ENCODE measurements around the gene SNRPD2.
"Not testable (repeated sequence)": the region's sequence is repeated elsewhere in the genome, so short reads cannot be mapped to it uniquely, and the experiment has no call there.

Gene SNRPD2

DNA sequence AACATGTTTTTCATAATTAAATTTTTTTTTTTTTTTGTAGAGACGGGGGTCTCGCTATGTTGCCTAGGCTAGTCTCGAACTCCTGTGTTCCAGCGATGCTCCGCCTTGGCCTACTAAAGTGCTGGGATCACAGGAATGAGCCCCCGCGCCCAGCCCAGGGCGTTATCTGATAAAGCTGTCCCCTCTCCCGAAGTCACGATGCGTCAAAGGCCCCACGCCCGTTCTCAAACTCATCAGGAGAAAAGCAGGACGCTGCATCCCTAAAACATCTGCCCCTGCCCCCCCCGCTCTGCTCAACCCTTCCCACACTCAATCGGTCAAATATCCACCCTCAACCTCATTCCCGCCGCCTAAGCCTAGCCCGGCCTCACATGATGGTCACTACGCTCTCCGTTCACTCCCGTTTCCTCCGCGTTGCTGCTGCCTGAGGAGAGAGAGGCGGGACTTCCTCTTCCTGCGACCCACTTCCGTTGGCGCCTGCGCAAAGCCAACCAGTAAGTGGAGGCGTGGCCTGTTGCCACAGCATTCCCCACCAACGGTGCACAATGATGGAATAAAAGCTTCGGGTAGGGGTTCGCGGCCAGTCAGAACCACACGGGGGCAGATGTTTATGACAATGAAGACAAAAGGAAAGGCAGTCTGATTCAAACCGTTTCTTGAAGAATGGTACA lies at the start of gene SNRPD2:
Gene SNRPD2 (minus strand): TSS at position 438 of the 671 bp plus-strand sequence. CDS start 65 bp downstream, at position 373.
- Histone ChIP-seq H3K4me1 (ENCODE audit: control insufficient read depth, insufficient read depth, low read length) (peaks cover 13% of the 10 kb centered on the region), H3K27me3 (ENCODE audit: control insufficient read depth, insufficient read depth, low read length) (no peaks in the 10 kb centered on the region), H3K9ac (ENCODE audit: low read length) (peak within 1 kb of the TSS; percentile 76), H3K36me3 (ENCODE audit: control insufficient read depth, insufficient read depth, low read length) (peaks cover 13% of the 10 kb centered on the region), H3K4me3 (ENCODE audit: low read length) (peak within 1 kb of the TSS; percentile 48), H3K9me3 (ENCODE audit: control insufficient read depth, low read length) (no peaks in the 10 kb centered on the region)

DNA sequence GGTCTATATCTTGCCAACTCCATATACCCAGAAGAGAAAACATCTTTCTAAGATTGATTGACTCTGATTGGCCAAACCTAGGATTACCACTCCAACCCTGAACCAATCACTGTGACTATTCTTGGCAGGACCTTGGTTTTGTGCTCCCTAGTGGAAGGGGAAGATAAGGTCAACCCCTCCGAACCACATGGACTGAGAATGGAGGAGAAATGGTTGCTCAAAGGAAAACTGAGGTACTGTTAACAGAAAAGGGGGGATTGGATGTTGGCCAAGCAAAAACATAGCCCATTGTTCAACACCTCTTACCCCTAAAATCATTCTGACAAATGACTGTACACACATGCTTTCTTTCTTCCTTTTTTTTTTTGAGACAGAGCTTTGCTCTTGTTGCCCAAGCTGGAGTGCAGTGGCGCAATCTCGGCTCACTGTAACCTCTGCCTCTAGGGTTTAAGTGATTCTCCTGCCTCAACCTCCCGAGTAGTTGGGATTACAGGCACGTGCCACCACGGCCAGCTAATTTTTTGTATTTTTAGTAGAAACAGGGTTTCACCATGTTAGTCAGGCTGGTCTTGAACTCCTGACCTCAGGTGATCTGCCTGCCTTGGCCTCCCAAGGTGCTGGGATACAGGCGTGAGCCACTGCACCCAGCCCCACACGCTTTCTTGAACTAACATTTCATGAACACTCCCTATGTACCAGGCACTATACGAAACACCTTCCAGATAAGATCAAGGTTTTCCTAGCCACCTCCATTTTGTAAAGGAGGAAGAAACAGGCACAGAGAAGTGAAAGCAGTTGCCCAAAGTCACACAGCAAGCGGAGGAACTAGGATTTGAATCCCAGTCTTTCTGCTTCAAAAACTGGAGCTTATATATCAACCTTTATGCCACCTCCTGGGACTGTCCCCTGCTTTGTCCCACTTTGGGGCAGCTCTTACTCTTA lies 48.0 kb upstream of the SNRPD2 start:
- H3K4me3 ChIP-seq (ENCODE audit: low read length) = no peak overlapping the region
- peaks cover 3% of the 10 kb centered on the region for H3K27me3 ChIP-seq (ENCODE audit: control insufficient read depth, insufficient read depth, low read length)
- H3K9ac ChIP-seq (ENCODE audit: low read length) = no peak overlapping the region
- H3K36me3 ChIP-seq (ENCODE audit: control insufficient read depth, insufficient read depth, low read length) = no peaks in the 10 kb centered on the region
- no peaks in the 10 kb centered on the region for H3K9me3 ChIP-seq (ENCODE audit: control insufficient read depth, low read length)
- H3K4me1 ChIP-seq (ENCODE audit: control insufficient read depth, insufficient read depth, low read length) = no peaks in the 10 kb centered on the region

DNA sequence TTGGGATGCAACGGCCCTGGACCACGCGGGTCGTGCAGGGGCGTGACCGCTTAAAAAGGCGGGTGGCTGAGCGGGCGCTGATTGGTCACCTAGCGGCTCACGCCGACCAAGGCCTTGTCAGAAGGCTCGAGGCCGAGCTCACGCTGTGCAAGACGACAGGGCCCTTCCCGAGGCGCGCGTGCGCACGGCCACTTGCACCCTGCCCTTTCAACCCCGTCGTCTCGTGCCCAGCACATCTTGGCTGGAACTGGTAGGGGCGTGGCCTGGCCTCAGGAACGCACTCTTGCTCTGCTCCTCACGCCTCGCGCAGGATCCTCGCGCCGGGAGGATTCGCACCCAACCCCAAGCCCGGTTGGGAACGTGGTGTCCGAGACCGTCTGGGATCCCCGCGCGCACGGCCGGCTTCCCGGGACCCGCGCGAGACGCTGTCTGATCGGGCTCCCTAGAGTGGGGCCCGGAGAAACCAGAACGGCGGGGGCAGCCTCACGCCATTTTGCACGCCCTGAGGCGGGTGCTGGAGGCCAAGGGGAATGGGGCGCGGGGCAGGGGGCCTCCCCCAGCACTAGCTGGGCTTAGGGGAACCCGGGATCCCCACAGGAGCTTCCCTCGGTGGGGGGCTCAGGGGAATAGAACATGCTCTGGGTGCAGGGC lies 41.5 kb upstream of the SNRPD2 start, which contains the start of gene MEIOSIN:
Gene MEIOSIN (plus strand): TSS at position 280 of the 651 bp plus-strand sequence. CDS start 1,938 bp downstream, outside the sequence.
- peaks cover 14% of the 10 kb centered on the region for H3K4me1 ChIP-seq (ENCODE audit: control insufficient read depth, insufficient read depth, low read length)
- H3K27me3 ChIP-seq (ENCODE audit: control insufficient read depth, insufficient read depth, low read length) = no peaks in the 10 kb centered on the region
- no peak within 1 kb of the TSS for H3K9ac ChIP-seq (ENCODE audit: low read length)
- no peak within 1 kb of the TSS for H3K4me3 ChIP-seq (ENCODE audit: low read length)
- H3K36me3 ChIP-seq (ENCODE audit: control insufficient read depth, insufficient read depth, low read length) = no peaks in the 10 kb centered on the region
- H3K9me3 ChIP-seq (ENCODE audit: control insufficient read depth, low read length) = no peaks in the 10 kb centered on the region

DNA sequence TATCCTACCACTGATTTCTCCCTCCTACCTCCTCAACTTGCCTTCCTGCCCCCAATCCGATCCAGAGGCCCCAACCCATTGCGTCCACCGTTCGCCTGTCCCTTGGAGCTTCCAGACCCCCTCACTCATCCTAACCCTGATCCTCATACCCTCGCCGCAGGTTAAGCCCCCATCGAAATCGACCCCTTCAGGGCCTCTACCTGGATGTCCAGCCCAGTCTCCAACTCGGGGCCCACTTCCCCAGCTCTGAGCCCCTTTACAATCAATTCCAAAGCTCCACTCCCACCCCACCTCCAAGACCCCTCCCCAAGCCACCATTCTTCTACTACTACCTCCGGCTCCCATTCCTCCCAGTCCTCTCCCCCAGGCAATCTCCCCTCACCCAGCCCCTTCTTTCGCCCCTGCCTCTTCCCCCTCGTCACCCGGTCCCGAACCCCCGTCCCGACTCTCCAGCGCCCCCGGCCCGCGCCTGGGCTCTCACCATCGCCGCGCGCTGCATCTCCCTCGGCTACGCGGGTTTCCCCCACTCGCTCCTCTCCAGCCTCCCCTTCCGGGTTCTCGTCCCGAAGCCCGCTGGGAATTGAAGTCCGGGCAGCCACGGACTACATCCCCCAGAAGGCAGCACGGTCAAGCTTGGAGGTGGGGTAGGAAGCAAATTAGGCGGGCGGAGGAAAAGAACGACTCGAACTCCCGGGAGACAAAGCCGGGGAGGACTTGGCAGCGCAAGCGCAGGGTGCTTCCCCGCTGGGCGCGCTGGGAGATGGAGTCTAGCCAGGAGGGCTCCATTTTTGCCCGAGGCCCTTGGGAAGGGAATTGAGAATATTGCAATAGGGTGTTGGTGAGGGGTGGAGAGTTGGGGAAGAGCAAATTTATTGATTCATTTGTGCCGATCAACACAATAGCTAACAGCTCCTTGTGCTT lies 38.9 kb upstream of the SNRPD2 start, which contains the start of gene FBXO46:
Gene FBXO46 (minus strand): TSS at position 529 of the 921 bp plus-strand sequence. CDS start 17,401 bp downstream, outside the sequence.
- no peaks in the 10 kb centered on the region for H3K9me3 ChIP-seq (ENCODE audit: control insufficient read depth, low read length)
- H3K36me3 ChIP-seq (ENCODE audit: control insufficient read depth, insufficient read depth, low read length) = no peaks in the 10 kb centered on the region
- peaks cover 14% of the 10 kb centered on the region for H3K4me1 ChIP-seq (ENCODE audit: control insufficient read depth, insufficient read depth, low read length)
- H3K4me3 ChIP-seq (ENCODE audit: low read length) = peak within 1 kb of the TSS; percentile 95
- peak within 1 kb of the TSS; percentile 97 for H3K9ac ChIP-seq (ENCODE audit: low read length)
- H3K27me3 ChIP-seq (ENCODE audit: control insufficient read depth, insufficient read depth, low read length) = no peaks in the 10 kb centered on the region

- Histone ChIP-seq H3K36me3 (ENCODE audit: control insufficient read depth, insufficient read depth, low read length) (no peaks in the 10 kb centered on the region), H3K9me3 (ENCODE audit: control insufficient read depth, low read length) (no peaks in the 10 kb centered on the region), H3K4me1 (ENCODE audit: control insufficient read depth, insufficient read depth, low read length) (peaks cover 14% of the 10 kb centered on the region), H3K4me3 (ENCODE audit: low read length) (peak overlapping the region; percentile 95), H3K9ac (ENCODE audit: low read length) (peak overlapping the region; percentile 97), H3K27me3 (ENCODE audit: control insufficient read depth, insufficient read depth, low read length) (no peaks in the 10 kb centered on the region)
Observed at GRCh38 chr19:45729800-45730290, 38.1 kb upstream of the SNRPD2 start.

DNA sequence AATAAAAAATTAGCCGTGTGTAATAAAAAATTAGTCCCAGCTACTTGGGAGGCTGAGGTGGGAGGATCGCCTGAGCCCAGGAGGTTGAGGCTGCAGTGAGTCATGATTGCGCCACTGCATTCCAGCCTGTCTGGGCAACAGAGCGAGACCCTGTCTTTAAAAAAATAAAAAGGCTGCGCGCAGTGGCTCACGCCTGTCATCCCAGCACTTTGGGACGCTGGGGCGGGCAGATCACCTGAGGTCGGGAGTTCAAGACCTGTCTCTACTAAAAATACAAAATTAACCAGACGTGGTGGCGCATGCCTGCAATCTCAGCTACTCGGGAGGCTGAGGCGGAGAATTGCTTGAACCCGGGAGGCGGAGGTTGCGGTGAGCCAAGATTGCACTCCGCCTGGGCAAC lies 36.9 kb upstream of the SNRPD2 start:
- H3K4me3 ChIP-seq (ENCODE audit: low read length); H3K27me3 ChIP-seq (ENCODE audit: control insufficient read depth, insufficient read depth, low read length); H3K9ac ChIP-seq (ENCODE audit: low read length); H3K36me3 ChIP-seq (ENCODE audit: control insufficient read depth, insufficient read depth, low read length); H3K9me3 ChIP-seq (ENCODE audit: control insufficient read depth, low read length): not testable (repeated sequence)
- H3K4me1 ChIP-seq (ENCODE audit: control insufficient read depth, insufficient read depth, low read length) = peaks cover 14% of the 10 kb centered on the region

- H3K4me1 ChIP-seq (ENCODE audit: control insufficient read depth, insufficient read depth, low read length) = peaks cover 20% of the 10 kb centered on the region
- H3K36me3 ChIP-seq (ENCODE audit: control insufficient read depth, insufficient read depth, low read length); H3K4me3 ChIP-seq (ENCODE audit: low read length); H3K9me3 ChIP-seq (ENCODE audit: control insufficient read depth, low read length); H3K27me3 ChIP-seq (ENCODE audit: control insufficient read depth, insufficient read depth, low read length); H3K9ac ChIP-seq (ENCODE audit: low read length): not testable (repeated sequence)
Observed at GRCh38 chr19:45720065-45720464, 28.3 kb upstream of the SNRPD2 start.

DNA sequence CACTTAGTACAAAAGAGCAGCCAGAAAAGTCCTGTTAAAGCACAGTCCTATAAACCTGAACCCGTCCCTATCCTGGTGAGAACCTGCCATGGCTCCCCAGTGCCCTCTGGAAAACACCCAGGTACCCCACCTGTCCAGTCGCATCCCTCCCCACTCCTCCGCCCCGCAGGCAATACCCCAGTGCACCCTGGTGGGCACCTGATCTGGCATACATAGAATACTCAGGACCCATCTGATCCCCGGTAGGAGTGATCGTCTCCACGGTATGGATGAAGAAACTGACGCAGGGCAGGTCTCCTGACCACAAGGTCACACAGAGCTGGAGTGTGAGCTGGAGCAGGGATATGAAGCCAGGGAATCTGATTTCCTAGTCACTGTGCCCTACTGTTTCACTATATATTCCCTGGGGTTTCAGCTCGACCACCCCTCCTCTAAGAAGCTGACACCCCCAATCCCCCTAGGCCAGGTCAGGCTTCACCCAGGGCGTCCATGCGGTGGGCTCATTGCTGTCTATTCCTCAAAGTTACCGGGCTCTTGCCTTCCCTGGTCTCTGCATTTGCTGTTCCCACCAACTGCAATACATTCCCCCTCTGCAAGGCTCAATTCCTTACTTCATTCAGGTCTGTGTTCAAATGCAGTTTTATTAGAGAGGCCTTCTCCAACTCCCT lies 26.4 kb upstream of the SNRPD2 start:
- H3K27me3 ChIP-seq (ENCODE audit: control insufficient read depth, insufficient read depth, low read length) = no peaks in the 10 kb centered on the region
- no peaks in the 10 kb centered on the region for H3K36me3 ChIP-seq (ENCODE audit: control insufficient read depth, insufficient read depth, low read length)
- H3K4me1 ChIP-seq (ENCODE audit: control insufficient read depth, insufficient read depth, low read length) = peaks cover 20% of the 10 kb centered on the region
- peak overlapping the region; percentile 91 for H3K4me3 ChIP-seq (ENCODE audit: low read length)
- H3K9ac ChIP-seq (ENCODE audit: low read length) = peak overlapping the region; percentile 93
- no peaks in the 10 kb centered on the region for H3K9me3 ChIP-seq (ENCODE audit: control insufficient read depth, low read length)

- H3K4me3 ChIP-seq (ENCODE audit: low read length) = peak overlapping the region; percentile 91
- no peaks in the 10 kb centered on the region for H3K9me3 ChIP-seq (ENCODE audit: control insufficient read depth, low read length)
- no peaks in the 10 kb centered on the region for H3K36me3 ChIP-seq (ENCODE audit: control insufficient read depth, insufficient read depth, low read length)
- H3K9ac ChIP-seq (ENCODE audit: low read length) = peak overlapping the region; percentile 93
- no peaks in the 10 kb centered on the region for H3K27me3 ChIP-seq (ENCODE audit: control insufficient read depth, insufficient read depth, low read length)
- H3K4me1 ChIP-seq (ENCODE audit: control insufficient read depth, insufficient read depth, low read length) = peaks cover 20% of the 10 kb centered on the region
Observed at GRCh38 chr19:45717131-45717982, 25.6 kb upstream of the SNRPD2 start.

Measured in mucosa of stomach (tissue), 1 donor.